GM21381 (cell line): Measurements from ENCODE around the gene GUCY1B1.
A peak's percentile ranks its signal among the peaks of the same experiment; 100 is the strongest.

Experiments
- ATAC-seq: cut with Tn5 transposase; IDR thresholded peaks from one replicate; pipeline ENCODE4 v1.9.1; 2021; ENCODE audit warnings: mild to moderate bottlenecking, moderate library complexity; ENCODE audit not compliant: unreplicated experiment

Gene GUCY1B1

GRCh38 chr4:155758481-155759371 lies at the start of gene GUCY1B1:
Gene GUCY1B1 (plus strand): TSS chr4:155759021. CDS start chr4:155759141, 120 bp downstream.
- ATAC-seq: peak; percentile 97

DNA sequence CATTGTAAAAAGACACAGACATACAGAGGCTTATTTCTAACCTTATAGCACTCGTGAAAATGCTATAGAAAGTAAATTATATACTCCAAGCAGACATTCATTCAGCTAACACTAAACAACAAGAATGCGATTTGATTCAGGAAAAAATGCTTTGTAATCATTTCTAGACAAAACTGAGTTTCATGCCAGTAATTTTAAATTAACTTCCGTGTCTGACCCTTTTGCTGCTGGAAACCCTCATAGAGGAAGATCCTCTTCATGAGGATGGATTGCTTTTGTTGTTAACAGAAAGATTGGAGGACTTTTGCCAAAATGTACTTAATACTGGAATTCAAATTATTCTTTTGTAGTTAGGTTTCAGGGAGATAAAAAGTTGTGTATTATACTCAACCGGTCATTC lies 48.9 kb upstream of the GUCY1B1 start:
- ATAC-seq: no peak

DNA sequence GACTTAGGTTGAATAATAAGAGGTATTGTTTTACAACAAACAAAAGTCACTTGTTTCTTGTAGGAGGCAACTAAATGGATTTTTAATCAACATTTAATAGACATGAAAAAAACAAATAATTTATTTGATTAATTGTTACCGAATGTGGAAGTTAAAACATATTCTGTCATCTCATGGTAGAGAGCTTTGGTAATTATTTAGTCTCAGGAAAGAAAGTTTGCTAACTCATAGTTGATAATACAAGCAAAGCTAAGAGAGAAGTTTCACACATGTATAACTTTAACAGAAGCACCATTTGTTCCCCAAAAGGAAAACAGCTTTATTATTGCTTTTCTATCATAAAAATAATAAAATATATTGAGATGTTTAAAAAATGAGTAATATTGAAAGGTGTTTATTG lies 47.3 kb upstream of the GUCY1B1 start:
- ATAC-seq: no peak

DNA sequence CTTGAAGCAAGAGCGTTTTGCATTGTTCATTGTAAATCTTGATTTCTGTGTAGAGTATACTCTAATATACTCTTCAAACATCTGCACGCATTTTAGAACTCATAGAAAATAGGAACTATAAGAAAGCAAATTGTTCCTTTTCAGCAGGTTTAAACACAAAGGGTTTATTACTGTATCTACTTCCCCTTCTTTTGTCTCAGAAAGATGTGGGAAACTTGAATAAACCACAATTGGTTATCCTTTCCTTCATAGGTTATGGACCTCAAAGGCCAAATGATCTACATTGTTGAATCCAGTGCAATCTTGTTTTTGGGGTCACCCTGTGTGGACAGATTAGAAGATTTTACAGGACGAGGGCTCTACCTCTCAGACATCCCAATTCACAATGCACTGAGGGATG lies 46.0 kb upstream of the GUCY1B1 start:
- ATAC-seq: no peak

- ATAC-seq: no peak
Measured at GRCh38 chr4:155713911-155714310, 44.9 kb upstream of the GUCY1B1 start.

GRCh38 chr4:155722336-155722735 lies 36.5 kb upstream of the GUCY1B1 start:
- ATAC-seq: no peak

- no peak for ATAC-seq
Measured at GRCh38 chr4:155722816-155723499, 35.9 kb upstream of the GUCY1B1 start.

- no peak for ATAC-seq
Measured at GRCh38 chr4:155724731-155725130, 34.1 kb upstream of the GUCY1B1 start.

DNA sequence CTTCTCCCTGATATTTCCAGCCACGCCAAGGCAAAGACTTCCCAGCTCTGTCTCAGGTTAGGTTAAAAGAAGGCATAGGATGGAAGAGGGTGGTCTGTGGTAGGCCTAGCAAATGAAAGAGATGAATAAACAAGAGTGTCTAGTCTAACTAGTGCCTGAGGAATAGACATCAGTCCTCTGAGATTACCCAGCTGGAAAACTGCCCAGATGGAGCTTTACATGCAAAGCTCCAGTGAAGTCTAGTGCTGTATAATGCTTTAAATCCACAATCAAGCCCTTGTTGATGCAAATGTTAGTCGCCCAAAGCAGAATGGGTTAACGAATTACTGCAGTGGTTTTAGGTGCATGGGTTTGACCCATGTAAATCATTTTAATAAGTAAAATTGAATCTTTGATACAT lies 24.8 kb upstream of the GUCY1B1 start:
- ATAC-seq: no peak

- no peak for ATAC-seq
Measured at GRCh38 chr4:155734951-155735350, 23.9 kb upstream of the GUCY1B1 start.

- ATAC-seq: no peak
Measured at GRCh38 chr4:155735496-155735895, 23.3 kb upstream of the GUCY1B1 start.

GRCh38 chr4:155738548-155738947 lies 20.3 kb upstream of the GUCY1B1 start:
- no peak for ATAC-seq

DNA sequence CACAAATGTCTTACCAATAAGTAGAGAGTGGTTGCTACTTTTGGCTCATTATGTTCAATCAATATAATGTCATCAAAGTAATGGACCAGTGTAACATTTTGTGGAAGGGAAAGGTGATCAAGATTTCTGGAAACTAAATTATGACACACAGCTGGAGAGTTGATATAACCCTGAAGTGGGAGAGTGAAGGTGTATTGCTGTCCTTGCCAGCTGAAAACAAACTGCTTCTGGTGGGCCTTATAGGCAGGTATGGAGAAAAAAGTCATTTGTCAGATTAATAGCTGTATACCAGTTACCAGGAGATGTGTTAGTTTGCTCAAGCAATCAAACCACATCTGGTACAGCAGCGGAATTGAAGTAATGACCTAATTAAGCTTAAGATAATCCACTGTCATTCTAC lies 17.3 kb upstream of the GUCY1B1 start:
- ATAC-seq: no peak

GRCh38 chr4:155742310-155743015 lies 16.4 kb upstream of the GUCY1B1 start:
- ATAC-seq: no peak

- ATAC-seq: no peak
Measured at GRCh38 chr4:155745984-155746383, 12.8 kb upstream of the GUCY1B1 start.

DNA sequence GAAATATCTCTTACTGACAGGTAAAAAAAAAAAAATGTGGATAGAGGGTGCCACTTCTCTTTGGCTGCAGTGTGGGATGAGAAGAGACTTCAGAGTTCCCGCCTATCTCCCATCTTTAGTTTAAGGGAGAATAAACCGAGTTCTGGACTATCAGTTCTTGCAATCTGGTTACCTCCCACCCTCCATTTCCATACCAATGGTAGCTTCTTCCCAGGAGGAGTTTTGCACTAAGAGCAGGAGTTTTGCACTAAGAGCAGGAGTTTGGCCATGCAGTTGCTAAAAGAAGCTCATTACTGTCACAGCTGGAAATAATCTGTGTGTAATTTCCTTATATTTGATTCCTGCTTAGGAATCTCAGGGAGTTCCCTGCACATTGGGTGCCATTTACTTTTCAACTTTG lies 10.8 kb upstream of the GUCY1B1 start:
- no peak for ATAC-seq

DNA sequence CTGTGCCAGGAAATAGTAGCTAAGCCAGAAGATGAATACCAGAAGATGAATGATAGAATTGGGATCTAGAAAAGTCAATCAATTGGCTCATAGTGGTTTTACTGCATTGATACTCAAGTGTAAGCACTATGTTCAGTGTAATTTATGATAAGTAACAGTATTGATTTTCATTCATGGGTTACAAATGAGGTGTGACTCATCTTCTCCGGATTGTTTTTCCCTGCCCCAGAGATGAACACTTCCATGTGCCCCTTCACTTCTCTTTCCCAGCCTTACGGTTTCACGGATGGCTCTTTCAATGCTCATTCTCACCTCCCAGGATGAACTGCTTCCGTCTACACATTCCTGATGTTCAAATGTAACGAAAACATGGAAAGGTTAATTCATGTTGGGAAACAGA lies 9.8 kb upstream of the GUCY1B1 start:
- no peak for ATAC-seq

GRCh38 chr4:155751569-155751968 lies 7.3 kb upstream of the GUCY1B1 start:
- ATAC-seq: no peak

DNA sequence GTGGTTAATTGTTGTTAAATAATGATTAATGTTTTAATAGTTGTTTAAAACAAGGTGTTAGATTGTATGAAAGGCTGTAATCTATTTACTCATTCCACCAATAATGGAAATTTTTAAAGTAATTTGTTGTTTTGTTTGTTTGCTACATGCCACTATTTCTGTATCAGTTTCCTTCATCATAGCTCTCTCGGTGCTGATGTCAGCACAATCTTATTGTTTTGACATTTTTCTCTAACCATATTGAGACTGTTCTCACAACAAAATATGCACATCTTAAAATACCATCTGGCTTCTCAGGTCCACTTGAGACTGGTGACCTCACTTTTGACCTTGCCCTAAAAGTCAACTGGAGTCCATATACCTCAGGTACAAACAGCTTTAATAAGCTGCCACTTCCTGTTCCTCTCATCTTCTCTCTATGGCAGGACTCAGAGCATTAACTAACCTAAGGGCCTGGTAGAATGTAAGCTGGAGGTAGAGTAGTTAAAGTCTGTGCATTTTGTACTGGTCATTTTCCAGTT lies 1.0 kb upstream of the GUCY1B1 start:
- ATAC-seq: no peak

- ATAC-seq: peak; percentile 25
Measured at GRCh38 chr4:155759372-155760252, 791 bp downstream of the GUCY1B1 start.
